HG03469 (cell line): ENCODE data around the gene TMEM69.
"Not testable (repeated sequence)": the region's sequence is repeated elsewhere in the genome, so short reads cannot be mapped to it uniquely, and the experiment has no call there.

Experiments
- ATAC-seq: cut with Tn5 transposase; IDR thresholded peaks from one replicate; pipeline ENCODE4 v1.9.1; 2021; ENCODE audit warnings: mild to moderate bottlenecking, moderate library complexity, moderate number of reproducible peaks; ENCODE audit not compliant: unreplicated experiment

Gene TMEM69

DNA sequence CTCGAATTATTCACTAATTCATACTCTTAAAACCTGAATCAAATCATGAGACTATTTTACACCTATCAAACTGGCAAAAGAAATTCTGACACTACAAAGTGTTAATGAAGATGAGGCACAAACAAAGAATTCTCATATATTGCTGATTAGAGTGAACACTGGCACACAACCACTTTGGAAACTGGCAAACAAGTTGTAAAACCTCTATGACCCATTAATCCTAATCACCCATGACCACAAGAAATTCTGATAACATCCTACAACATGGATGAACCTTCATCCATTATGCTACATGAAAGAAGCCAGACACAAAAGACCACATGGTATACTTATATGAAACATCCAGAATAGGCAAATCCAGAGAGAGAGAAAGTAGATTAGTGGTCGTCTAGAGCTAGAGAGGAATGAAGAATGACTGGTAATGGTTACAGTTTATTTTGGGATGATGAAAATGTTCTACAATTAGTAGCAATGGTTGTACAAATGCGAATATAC, 10.2 kb upstream of the TMEM69 start:
- no peak for ATAC-seq

DNA sequence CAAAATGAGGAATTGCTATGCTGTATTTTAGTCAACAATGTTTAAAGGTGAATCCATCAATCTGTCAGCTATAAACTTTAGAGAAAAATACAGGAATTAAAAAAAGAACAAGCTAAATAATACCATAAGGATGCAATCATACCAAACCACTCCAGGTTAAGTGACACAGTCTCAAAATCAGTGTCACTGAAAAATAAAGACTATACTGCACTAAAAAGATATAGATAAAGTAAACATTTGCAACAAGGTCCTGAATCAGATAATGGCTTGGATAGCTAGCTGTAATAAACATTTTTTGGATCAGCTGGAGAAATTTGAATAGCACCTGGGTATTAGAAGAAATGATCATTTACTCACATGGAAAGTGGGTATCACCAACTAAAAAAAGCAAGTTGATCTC, 9.5 kb upstream of the TMEM69 start:
- no peak for ATAC-seq

DNA sequence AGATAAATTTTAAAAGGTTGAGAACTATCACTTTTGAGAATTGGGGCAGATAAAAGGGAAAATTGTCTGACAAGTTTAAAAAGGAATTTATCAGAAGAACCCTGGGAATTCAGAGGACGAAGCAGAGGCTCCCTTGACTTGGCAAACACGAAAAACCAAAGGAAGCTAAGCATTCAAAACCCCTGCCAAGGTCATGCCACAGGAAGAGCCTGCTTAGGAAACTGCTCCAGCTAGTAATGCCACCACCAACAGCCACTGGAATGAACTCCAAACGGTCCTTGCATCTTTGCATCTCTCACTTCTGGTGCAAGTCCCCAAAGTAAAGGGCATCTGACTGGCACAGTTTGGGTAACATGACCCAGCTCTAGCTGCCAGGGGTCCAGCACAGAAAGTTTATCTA, 8.9 kb upstream of the TMEM69 start:
- no peak for ATAC-seq

- ATAC-seq: no peak
Observed at GRCh38 chr1:45682942-45683341, 5.0 kb upstream of the TMEM69 start.

GRCh38 chr1:45684402-45684801, 3.6 kb upstream of the TMEM69 start:
- ATAC-seq: no peak

- ATAC-seq: no peak
Observed at GRCh38 chr1:45685308-45686014, 2.5 kb upstream of the TMEM69 start.

- no peak for ATAC-seq
Observed at GRCh38 chr1:45686015-45686287, 2.0 kb upstream of the TMEM69 start.

GRCh38 chr1:45686288-45687013, 1.5 kb upstream of the TMEM69 start, which contains the start of gene GPBP1L1:
GPBP1L1 (minus strand) TSS chr1:45686533; CDS start chr1:45659087, 27,446 bp downstream.
- ATAC-seq: peak; percentile 33

DNA sequence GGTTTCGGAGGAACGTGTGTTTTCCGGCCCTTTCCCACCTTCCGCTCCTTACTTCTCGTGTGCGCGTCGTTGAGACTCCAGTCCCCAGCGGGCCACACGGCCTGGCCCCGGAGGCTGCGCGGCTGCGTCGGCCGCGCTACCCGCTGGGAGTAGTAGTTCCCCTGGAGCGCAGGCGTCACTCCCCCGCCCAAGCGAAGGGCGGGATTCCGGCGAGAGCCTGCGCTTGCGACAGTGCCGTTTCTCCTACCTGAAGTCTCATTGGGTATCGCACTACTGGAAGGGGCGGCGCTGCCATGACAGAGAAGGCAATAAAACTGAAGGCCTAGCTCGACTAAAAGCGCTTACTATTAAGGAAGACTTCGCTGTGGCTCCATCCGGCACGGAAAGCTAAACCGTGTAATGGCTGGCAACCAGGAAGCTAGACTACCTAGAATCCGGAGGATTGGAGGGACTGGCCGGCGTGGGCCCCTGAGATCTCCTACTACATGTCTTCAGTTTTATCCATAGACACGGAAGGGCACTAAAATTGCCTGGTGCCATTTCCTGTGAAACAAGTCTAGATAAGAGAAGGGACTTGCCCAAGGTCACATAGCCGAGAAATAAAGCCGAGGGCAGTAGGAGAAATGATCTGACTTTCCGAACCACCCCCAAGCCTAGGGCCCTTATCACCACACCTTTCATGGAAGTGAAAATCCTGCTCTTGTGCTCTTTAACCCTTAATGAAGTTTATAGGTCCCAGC, 797 bp upstream of the TMEM69 start:
- peak; percentile 82 for ATAC-seq

DNA sequence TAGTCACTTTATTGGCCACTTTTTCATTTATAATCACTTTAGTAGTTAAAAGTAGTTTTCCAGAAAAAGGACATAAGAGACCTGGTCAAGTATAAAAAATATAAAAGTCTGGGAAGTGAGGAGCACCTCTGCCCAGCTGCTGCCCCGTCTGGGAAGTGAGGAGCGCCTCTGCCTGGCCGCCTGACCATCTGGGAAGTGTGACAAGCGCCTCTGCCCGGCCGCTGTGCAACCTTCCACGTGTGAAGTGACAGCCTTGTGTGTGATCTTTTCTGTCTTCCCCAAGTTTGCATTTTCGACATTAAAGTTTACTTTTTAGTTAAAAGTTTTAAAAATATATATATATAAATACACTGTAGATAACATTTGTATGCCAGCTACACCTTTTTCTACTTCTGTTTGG, 5.8 kb downstream of the TMEM69 start:
- not testable (repeated sequence) for ATAC-seq

GRCh38 chr1:45694823-45695222, 6.8 kb downstream of the TMEM69 start:
- ATAC-seq: no peak

GRCh38 chr1:45704637-45705036, 16.7 kb downstream of the TMEM69 start:
- ATAC-seq: no peak

DNA sequence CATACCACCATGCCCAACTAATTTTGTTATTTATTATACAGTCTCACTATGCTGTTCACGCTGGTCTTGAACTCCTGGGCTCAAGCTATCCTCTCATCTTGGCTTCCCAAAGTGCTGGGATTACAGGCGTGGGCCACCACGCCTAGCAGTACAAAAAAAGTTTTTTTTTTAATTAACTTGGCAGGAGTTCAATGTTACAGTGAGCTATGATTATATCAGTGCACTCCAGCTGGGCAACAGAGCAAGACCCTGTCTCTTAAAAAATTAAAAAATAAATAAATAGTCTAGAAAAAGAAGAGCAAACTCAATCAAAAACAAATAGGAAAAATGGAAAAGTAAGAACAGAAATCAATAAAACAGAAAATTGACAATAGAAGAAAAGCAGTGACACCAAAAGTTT, 25.7 kb downstream of the TMEM69 start:
- ATAC-seq: no peak

DNA sequence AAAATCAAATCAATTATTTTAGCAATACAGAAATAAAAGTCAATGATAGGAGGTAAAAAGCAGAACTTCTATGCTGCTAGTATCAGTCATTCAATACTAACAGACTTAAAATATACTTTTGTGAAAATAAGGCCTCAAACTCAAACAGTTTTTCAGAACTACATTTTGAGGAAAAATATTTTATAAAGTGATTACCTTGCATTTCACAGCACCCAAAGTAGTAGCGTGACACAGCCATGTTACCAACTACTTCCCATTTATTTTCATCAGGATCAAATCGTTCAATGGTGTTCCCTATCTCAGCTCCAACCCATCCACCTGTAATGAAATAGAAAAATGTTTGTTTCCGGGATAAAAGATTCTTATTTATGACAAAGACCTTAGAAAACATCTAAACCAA, 28.7 kb downstream of the TMEM69 start:
- ATAC-seq: no peak

DNA sequence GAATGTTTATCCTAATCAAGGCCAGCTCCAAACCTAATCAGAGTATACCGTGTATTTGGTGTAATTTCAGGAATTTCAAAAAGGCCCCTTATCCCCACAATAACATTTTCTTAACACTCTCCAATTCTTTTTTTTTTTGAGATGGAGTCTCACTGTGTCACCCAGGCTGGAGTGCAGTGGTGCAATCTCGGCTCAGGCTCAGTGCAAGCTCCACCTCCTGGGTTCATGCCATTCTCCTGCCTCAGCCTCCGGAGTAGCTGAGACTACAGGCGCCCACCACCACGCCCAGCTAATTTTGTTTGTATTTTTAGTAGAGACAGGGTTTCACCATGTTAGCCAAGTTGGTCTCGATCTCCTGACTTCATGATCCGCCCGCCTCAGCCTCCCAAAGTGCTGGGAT, 29.4 kb downstream of the TMEM69 start:
- not testable (repeated sequence) for ATAC-seq

- no peak for ATAC-seq
Observed at GRCh38 chr1:45718289-45718688, 30.3 kb downstream of the TMEM69 start.

DNA sequence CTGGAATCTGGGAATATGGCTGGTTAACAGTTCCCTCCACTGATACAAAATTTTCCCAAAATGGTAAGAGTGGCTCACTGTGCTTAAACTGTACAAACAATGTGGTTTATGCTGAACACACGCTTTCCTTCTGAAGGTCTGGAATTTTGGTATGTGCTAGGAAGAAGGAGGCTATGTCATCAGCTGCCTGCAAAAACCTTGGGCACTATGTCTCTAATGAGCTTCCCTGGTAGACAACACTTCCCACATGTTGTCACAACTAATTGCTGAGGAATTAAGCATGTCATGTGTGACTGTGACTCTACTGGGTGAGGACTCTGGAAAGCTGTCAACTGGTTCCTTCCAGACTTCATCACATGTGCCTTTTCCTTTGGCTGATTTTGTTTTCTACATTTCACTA, 33.2 kb downstream of the TMEM69 start:
- ATAC-seq: no peak

DNA sequence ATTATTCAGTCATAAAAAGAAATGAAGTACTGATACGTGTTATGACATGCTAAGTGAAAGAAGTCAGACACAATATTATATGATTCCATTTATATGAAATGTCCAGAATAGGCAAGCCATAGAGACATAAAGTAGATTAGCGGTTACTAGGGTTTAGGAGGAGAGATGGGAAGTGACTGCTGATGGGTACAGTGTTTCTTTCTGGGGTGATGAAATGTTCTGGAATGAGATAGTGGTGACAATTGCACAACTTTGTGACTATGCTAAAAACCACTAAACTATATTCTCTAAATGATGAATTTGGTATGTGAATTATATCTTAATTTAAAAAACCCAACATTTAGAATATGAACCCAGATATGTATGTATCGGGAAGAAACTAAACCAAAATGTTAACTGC, 34.8 kb downstream of the TMEM69 start:
- ATAC-seq: no peak

DNA sequence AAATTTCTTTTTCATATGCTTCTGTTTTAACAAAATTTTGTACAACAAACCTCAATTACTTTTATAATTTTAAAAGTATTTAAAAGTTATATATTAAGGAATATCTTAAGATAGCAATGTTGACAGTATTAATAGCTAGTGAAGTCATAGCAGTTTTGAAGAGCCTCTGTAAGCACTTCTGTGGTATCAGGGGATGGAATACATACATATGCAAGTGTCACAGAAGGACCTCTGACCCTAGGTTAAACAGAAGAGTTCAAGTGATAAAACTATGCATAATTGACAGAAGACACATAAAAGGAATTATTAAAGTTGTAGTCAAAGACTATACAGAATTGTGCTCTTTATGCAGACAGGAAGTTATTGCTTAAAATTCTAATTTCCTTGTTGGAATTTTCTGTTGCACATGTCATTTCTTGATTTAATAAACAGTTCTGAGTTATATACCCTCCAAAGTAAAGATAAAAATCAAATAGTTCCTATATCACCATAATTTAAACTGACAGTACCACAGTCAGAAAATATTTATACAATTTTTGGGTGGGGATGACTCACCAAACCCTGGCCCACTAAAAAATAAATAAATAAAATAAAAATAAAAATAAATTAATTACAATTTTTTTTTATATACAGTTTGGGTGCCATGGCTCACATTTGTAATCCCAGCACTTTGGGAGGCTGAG, 35.4 kb downstream of the TMEM69 start:
- ATAC-seq: no peak

DNA sequence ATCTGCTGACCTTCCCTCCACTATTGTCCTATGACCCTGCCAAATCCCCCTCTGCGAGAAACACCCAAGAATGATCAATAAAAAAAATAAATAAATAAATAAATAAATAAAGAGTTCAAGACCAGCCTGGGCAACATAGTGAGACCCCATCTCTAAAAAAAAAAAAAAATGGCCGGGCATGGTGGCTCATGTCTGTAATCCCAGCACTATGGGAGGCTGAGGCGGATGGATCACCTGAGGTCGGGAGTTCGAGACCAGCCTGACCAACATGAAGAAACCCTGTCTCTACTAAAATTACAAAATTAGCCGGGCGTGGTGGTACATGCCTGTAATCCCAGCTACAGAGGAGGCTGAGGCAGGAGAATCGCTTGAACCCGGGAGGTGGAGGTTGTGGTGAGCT, 38.0 kb downstream of the TMEM69 start:
- not testable (repeated sequence) for ATAC-seq

DNA sequence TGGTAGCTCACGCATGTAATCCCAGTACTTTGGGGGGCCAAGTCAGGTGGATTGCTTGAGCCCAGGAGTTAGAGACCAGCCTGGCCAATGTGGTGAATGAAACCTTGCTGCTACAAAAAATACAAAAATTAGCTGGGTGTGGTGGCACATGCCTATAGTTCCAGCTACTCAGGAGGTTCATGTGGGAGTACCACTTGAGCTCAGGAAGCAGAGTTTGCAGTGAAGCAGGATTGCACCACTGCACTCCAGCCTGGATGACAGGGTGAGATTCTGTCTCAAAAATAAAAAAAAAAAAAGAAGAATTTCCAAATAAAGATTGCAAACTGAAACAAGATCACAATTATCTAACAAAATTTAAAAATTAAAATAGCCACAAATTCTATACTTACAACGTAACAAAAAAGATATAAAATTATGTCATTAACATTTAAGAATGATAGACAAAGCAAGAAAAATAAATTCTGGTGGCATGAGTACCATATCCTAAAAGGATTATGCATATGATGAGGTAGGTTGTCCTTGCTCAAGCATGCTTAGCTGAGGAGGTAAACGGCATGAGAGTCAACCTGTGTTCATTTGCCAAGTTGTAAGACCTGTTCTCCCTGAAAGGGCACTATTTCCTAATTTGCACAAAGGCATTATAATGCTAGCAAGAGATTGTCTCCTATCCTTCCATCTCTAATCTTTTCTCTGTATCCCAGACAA, 42.2 kb downstream of the TMEM69 start:
- ATAC-seq: no peak
